ENCODE measurements around the gene C18orf54.

GRCh38 chr18:54423831-54424230 lies 66.1 kb downstream of the C18orf54 start:
- no peak for TF ChIP-seq CTCF (IDR thresholded peaks at IDR 0.05 in 8 of 11, conservative IDR thresholded peaks at IDR 0.05 in 3 of 11)
- no peak for TF ChIP-seq POLR2A (IDR thresholded peaks at IDR 0.05)
